ENCODE measurements around the gene ROBO2.

ROBO2 gene

DNA sequence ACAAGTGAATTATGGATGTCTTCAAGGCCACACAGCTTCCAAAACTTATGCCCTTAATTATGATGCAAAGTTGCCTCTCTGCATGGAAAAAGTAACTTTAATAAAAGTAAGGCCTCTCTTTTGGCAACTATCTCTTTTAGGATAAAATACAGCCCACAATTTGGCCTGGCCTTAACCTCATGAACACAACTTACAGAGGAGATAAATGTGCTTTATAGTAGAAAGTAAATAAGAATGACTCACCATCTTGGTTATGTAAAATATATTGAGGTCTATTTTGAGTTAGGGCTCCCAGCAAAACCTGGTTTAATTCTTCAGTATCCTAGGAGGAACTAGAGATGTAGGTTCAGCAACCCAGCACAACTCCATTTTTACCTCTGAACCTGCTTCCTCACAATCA is 164.0 kb downstream of the ROBO2 start:
- Histone ChIP-seq H3K4me1 (ENCODE audit: insufficient read depth, low read length) (no peaks in the 10 kb centered on the region), H3K9ac (ENCODE audit: low read depth, low read length) (no peak overlapping the region), H3K9me3 (ENCODE audit: control insufficient read depth, insufficient read depth, low read length) (no peaks in the 10 kb centered on the region), H3K36me3 (ENCODE audit: insufficient read depth, low read length) (no peaks in the 10 kb centered on the region)

DNA sequence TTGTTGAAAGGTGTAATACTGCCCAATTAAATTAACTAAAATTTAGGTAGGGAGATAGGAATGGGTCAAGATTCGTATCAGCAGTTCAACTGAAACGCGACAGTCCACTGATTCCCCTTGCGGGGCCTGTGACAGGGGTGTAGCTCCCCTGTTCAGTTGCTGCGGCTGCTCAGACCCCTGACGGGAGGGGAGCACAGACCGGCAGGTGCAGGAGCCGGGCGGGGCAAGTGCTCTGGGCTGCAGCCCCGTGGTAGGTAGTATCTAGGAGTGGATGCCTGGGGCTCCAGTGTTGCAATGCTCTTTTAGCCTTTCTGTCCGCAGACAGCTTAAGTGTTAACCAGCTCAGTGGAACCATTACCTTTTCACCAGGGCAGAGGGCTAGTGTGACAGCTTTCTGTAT is 164.9 kb downstream of the ROBO2 start:
- Histone ChIP-seq H3K36me3 (ENCODE audit: insufficient read depth, low read length) (no peaks in the 10 kb centered on the region), H3K4me1 (ENCODE audit: insufficient read depth, low read length) (no peaks in the 10 kb centered on the region), H3K9ac (ENCODE audit: low read depth, low read length) (no peak overlapping the region), H3K9me3 (ENCODE audit: control insufficient read depth, insufficient read depth, low read length) (no peaks in the 10 kb centered on the region)

DNA sequence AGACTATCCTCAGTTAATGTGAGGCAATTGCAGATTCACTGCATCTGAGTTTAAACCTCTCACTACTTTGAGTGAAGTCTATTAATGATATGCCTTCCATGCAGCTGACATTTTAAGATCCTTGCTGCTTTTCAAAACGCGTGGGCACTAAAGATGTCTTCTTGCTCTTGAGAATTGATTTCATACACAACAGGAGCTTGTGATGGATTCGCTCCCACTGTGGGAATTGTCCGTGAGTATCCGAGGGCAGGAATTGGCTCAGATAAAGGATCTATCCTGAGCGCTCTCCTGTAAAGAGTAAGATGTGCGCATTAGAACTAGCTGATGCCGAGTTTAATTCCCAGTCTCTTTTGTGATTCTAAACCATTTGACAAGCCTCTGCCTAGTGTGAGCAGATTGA is 167.9 kb downstream of the ROBO2 start:
- Histone ChIP-seq H3K4me1 (ENCODE audit: insufficient read depth, low read length) (no peaks in the 10 kb centered on the region), H3K9me3 (ENCODE audit: control insufficient read depth, insufficient read depth, low read length) (no peaks in the 10 kb centered on the region), H3K9ac (ENCODE audit: low read depth, low read length) (no peak overlapping the region)

DNA sequence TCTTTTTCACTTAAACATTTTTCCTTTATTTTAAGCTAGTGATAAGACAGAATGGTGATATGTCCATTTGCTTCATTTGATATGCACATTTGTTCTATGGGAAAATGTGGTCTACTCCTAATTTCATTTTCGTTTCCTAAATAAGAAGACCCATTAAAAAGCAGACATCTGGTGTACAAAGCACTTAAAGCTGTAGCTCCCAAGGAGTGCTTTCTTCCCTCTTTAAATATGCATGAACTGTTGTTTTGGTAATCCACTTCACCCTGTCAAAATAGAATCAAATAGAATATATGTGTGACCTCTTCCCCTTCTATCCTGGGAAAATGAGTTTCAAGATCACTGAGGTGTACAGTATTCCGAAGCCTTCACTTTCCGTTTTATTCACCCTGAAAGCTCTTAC is 182.8 kb downstream of the ROBO2 start:
- no peak overlapping the region for H3K9ac ChIP-seq (ENCODE audit: low read depth, low read length)
- no peaks in the 10 kb centered on the region for H3K9me3 ChIP-seq (ENCODE audit: control insufficient read depth, insufficient read depth, low read length)
- H3K36me3 ChIP-seq (ENCODE audit: insufficient read depth, low read length), result no peaks in the 10 kb centered on the region
- H3K4me1 ChIP-seq (ENCODE audit: insufficient read depth, low read length), result no peaks in the 10 kb centered on the region

More for the DNA sequence above, 167.9 kb downstream of the ROBO2 start:
- no peaks in the 10 kb centered on the region for H3K36me3 ChIP-seq (ENCODE audit: insufficient read depth, low read length)

DNA sequence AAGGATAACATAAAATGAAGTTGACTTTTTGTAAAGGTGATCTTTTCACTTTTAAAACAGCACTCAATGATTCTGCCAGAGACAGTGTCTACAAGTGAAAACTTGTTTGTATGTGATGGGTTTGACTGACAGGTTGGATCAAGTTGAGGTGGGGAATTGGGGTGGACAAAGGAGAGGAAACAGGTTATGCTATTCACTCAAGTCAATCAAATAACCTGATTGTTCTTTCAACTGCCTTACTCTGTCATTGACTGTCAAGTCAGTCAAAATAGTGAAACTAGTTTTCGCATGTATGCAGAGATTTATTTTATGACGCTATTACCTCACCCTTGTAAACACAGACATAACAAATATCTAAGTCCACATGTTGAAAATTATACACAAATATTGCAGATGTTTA is 187.7 kb downstream of the ROBO2 start:
- Histone ChIP-seq H3K4me1 (ENCODE audit: insufficient read depth, low read length) (no peaks in the 10 kb centered on the region), H3K9ac (ENCODE audit: low read depth, low read length) (no peak overlapping the region), H3K9me3 (ENCODE audit: control insufficient read depth, insufficient read depth, low read length) (no peaks in the 10 kb centered on the region), H3K36me3 (ENCODE audit: insufficient read depth, low read length) (no peaks in the 10 kb centered on the region)

DNA sequence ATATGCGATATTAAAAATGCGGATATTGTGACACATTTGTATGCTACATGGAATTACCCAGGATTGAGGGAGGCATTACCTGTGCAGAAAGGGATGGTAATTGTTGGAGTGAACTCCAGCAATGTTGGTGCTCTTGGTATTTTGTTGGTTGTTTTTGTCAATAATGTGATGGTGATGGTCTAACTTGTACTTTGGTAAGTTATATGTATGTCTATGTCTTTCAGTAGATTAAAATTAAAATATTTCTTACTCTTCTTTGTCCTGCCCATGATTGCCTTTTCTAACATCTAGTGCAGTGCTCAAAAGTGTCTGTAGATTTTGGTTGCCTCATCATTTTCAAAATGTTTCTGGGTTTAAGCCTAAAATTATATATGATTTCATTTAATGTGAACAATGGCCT is 192.7 kb downstream of the ROBO2 start:
- H3K36me3 ChIP-seq (ENCODE audit: insufficient read depth, low read length), result no peaks in the 10 kb centered on the region
- H3K9ac ChIP-seq (ENCODE audit: low read depth, low read length), result no peak overlapping the region
- no peaks in the 10 kb centered on the region for H3K4me1 ChIP-seq (ENCODE audit: insufficient read depth, low read length)
- H3K9me3 ChIP-seq (ENCODE audit: control insufficient read depth, insufficient read depth, low read length), result no peaks in the 10 kb centered on the region

DNA sequence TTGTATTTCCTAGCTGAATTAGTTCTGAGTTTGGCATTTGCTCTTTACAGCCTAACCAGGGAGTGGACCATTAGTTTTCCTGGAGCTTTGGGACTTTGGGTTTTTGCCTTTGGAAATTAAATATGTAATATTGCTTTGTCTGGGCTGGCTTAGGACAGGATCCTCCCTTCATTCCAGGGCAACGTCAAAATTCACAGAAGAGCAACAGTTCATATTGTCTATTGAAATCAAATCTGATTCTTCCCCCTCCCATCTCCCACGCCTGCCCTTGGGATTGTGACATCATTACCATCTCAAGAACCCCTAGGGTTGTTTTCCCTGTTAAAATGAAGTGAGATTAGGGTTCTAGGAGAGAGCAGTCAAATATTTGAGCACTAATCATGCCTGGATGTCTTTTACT is 194.1 kb downstream of the ROBO2 start:
- no peaks in the 10 kb centered on the region for H3K4me1 ChIP-seq (ENCODE audit: insufficient read depth, low read length)
- no peaks in the 10 kb centered on the region for H3K9me3 ChIP-seq (ENCODE audit: control insufficient read depth, insufficient read depth, low read length)
- H3K36me3 ChIP-seq (ENCODE audit: insufficient read depth, low read length), result no peaks in the 10 kb centered on the region
- no peak overlapping the region for H3K9ac ChIP-seq (ENCODE audit: low read depth, low read length)

DNA sequence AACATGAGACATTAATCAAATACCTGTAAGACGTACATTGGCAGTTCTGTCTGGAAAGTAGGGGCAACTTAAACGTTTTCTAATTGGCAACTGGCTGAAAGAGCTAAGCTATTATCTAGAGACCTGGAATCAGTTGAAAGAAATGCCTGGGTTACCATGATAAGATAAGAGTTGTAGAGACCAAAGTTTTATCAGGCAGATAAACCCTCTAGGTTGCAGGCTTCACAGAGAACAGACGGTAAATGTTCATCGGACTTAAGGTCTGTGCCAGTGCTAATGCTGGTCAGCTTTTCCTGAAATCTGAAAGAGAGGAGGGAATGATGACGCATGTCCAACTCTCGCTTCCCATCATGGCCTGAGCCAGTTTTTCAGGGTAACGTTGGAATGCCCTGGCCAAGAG is 196.2 kb downstream of the ROBO2 start:
- no peak overlapping the region for H3K9ac ChIP-seq (ENCODE audit: low read depth, low read length)
- H3K36me3 ChIP-seq (ENCODE audit: insufficient read depth, low read length), result no peaks in the 10 kb centered on the region
- H3K4me1 ChIP-seq (ENCODE audit: insufficient read depth, low read length), result no peaks in the 10 kb centered on the region
- H3K9me3 ChIP-seq (ENCODE audit: control insufficient read depth, insufficient read depth, low read length), result no peaks in the 10 kb centered on the region; the same call in 1 of the 2 replicates

DNA sequence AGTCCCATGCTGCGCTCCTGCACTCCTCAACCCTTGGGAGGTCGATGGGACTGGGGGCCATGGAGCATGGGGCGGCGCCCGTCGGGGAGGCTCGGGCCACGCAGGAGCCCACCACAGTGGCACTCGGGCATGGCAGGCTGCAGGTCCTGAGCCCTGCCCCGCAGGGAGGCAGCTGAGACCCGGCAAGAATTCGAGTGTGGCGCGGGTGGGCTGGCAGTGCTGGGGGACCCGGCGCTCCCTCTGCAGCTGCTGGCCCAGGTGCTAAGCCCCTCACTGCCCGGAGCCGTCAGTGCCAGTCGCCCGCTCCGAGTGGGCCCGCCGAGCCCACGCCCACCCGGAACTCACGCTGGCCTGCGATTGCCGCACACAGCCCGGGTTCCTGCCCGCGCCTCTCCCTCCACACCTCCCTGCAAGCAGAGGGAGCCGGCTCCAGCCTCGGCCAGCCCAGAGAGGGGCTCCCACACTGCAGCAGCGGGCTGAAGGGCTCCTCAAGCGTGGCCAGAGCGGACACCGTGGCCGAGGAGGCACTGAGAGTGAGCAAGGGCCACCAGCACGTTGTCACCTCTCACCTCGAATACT is 200.3 kb downstream of the ROBO2 start:
- H3K9ac ChIP-seq (ENCODE audit: low read depth, low read length), result no peak overlapping the region
- H3K4me1 ChIP-seq (ENCODE audit: insufficient read depth, low read length), result no peaks in the 10 kb centered on the region
- no peaks in the 10 kb centered on the region for H3K36me3 ChIP-seq (ENCODE audit: insufficient read depth, low read length)
- H3K9me3 ChIP-seq (ENCODE audit: control insufficient read depth, insufficient read depth, low read length), result no peaks in the 10 kb centered on the region; the same call in 1 of the 2 replicates

DNA sequence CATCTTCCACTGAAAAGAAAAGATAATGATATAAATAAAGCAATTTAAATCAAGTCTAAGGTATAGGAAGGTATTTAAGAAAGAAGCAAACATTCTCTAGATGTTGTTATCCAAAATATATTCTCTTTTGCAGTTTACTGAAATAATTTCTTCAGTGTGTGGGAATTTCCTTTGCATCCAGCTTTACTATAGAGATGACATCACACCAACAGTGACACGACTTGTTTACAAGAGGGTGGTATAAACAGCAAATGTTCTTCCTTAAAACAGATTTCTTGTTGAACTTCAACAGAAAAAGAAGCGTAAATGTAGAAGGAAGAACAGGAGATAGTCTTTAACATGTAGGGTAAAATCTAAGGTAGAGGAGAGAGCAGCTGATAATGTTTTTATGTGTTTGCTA is 202.5 kb downstream of the ROBO2 start:
- no peaks in the 10 kb centered on the region for H3K4me1 ChIP-seq (ENCODE audit: insufficient read depth, low read length)
- H3K36me3 ChIP-seq (ENCODE audit: insufficient read depth, low read length), result no peaks in the 10 kb centered on the region
- H3K9me3 ChIP-seq (ENCODE audit: control insufficient read depth, insufficient read depth, low read length), result no peaks in the 10 kb centered on the region; the same call in 1 of the 2 replicates
- H3K9ac ChIP-seq (ENCODE audit: low read depth, low read length), result no peak overlapping the region

DNA sequence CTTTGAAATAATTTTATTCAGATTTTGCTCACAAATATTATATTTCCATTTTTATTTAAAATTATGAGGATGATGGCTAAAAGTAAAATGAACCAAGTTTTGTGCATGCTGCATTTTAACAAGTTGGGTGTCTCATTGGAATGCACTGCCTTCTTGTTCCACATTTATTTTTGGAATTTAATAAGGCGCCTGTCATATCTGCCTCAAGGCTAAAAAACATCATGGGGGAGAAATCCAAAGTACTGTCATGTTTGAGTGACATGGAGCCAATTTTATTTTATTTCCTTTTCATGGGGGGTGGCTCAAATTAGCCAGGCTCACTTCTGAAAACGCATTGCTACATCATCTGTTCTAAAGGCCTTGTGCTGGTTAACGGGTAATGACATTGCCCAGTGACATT is 205.1 kb downstream of the ROBO2 start:
- H3K4me1 ChIP-seq (ENCODE audit: insufficient read depth, low read length), result no peaks in the 10 kb centered on the region
- no peaks in the 10 kb centered on the region for H3K36me3 ChIP-seq (ENCODE audit: insufficient read depth, low read length)
- H3K9ac ChIP-seq (ENCODE audit: low read depth, low read length), result no peak overlapping the region
- no peaks in the 10 kb centered on the region; the same call in 1 of the 2 replicates for H3K9me3 ChIP-seq (ENCODE audit: control insufficient read depth, insufficient read depth, low read length)

DNA sequence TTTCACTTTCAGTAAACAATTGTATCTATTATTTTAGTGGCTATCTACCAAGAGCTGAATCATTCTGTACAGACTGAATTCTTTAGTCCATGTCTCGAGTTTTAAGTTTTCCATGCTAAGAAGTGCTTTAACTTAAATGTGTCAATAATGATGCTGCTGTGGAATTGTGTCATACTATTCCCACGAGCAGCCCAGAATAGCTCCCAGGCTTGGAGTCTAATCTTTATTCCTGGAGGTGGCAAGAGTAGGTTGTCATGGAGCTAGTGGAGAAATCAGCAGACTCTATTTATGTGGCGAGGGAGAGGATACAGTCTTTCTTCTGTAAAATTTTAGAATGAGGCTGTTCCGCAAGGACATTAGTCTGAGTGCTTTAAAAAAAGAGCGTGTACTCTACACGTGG is 207.2 kb downstream of the ROBO2 start:
- no peaks in the 10 kb centered on the region for H3K9me3 ChIP-seq (ENCODE audit: control insufficient read depth, insufficient read depth, low read length)
- H3K9ac ChIP-seq (ENCODE audit: low read depth, low read length), result no peak overlapping the region
- H3K4me1 ChIP-seq (ENCODE audit: insufficient read depth, low read length), result no peaks in the 10 kb centered on the region
- H3K36me3 ChIP-seq (ENCODE audit: insufficient read depth, low read length), result no peaks in the 10 kb centered on the region

DNA sequence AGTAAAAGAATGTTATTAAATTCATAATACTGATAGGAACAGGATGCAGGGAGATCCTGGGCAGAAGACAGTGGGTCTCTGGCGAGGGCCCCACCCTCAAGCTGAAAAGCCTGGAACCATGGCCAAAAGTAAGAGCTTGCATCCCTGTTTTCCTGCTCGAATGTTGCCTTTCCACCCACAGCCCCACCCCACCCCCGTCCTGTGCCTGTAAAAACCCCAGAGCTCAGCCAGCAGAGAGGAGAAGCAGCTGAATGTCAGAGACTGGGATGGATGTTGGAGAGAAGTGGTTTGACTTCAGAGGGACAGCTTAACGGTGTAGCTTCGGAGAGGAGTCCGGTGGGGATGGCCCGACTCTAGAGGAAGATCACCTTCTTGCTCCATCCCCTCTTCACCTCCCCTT is 207.9 kb downstream of the ROBO2 start:
- Histone ChIP-seq H3K9ac (ENCODE audit: low read depth, low read length) (no peak overlapping the region), H3K4me1 (ENCODE audit: insufficient read depth, low read length) (no peaks in the 10 kb centered on the region)

DNA sequence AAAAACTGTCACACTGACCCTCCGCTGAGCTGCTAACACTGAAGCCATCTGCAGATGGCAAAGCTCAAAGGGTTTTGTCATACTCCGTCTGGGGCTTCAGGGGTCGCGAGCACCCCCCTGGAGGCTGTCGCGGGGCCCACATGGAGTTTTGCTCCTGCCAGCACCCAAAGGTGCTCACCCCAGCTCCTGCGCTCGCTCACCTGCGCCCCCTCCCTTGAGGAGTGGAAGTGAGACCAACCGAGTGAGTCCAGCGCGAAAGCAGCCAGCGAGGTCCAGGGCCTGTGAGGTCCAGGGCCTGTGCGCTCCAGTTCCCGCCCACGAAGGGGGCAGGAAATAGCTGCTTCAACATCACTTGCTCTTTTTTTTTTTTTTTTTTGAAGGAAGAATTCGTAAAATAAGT is 208.5 kb downstream of the ROBO2 start:
- Histone ChIP-seq H3K4me1 (ENCODE audit: insufficient read depth, low read length) (no peaks in the 10 kb centered on the region), H3K36me3 (ENCODE audit: insufficient read depth, low read length) (no peaks in the 10 kb centered on the region), H3K9ac (ENCODE audit: low read depth, low read length) (no peak overlapping the region), H3K9me3 (ENCODE audit: control insufficient read depth, insufficient read depth, low read length) (no peaks in the 10 kb centered on the region)

More for the DNA sequence above, 207.9 kb downstream of the ROBO2 start:
- no peaks in the 10 kb centered on the region for H3K36me3 ChIP-seq (ENCODE audit: insufficient read depth, low read length)
- no peaks in the 10 kb centered on the region for H3K9me3 ChIP-seq (ENCODE audit: control insufficient read depth, insufficient read depth, low read length)

DNA sequence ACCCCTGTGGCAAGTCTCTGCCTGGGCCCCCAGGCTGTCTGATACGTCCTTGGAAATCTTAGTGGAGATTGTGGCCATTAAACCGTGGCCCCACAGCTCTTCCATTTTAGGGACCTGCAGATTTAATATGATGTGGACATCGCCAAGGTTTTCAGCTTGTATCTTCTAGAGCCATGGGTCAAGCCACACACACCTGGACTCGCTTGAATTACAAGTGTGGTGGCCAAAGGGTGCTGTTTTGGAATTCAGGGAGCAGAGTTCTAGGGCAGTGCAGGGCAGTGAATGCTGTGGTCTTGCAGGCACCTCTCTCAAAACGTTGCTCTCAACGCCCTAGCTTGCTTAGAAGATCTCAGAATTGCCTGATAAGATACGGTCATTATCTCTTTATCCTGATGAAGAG is 211.2 kb downstream of the ROBO2 start:
- Histone ChIP-seq H3K9ac (ENCODE audit: low read depth, low read length) (no peak overlapping the region), H3K9me3 (ENCODE audit: control insufficient read depth, insufficient read depth, low read length) (no peaks in the 10 kb centered on the region), H3K4me1 (ENCODE audit: insufficient read depth, low read length) (no peaks in the 10 kb centered on the region), H3K36me3 (ENCODE audit: insufficient read depth, low read length) (no peaks in the 10 kb centered on the region)

Data from ES-I3 (cell line).